Neuronal stem cell (in vitro differentiated cells): Measurements from ENCODE around the gene RBMS3.

Experiments
- DNase-seq: peaks from one replicate; pipeline ENCODE4 v3.0.0-alpha.2; 2013; ENCODE audit warnings: low spot score
- H2AFZ ChIP-seq: one replicate; pipeline ENCODE4 v1.6.1; 2013; ENCODE audit warnings: mild to moderate bottlenecking, low read length, inconsistent platforms
- H2AK5ac ChIP-seq: 2 replicates; pipeline ENCODE4 v1.6.1; 2013; ENCODE audit warnings: low read depth, mild to moderate bottlenecking, inconsistent platforms, low read length, moderate library complexity, mixed read lengths
- H2BK120ac ChIP-seq: 2 replicates; pipeline ENCODE4 v1.6.1; 2013; ENCODE audit warnings: low read depth, mild to moderate bottlenecking, inconsistent platforms, low read length, moderate library complexity, mixed read lengths
- H2BK12ac ChIP-seq: one replicate; pipeline ENCODE4 v1.6.1; 2013; ENCODE audit warnings: low read length, inconsistent platforms
- H2BK15ac ChIP-seq: 2 replicates; pipeline ENCODE4 v1.6.1; 2013; ENCODE audit warnings: mild to moderate bottlenecking, low read length, inconsistent platforms, mixed read lengths
- H2BK5ac ChIP-seq: one replicate; pipeline ENCODE4 v1.6.1; 2013; ENCODE audit warnings: inconsistent platforms, mild to moderate bottlenecking, low read length, moderate library complexity
- H3K14ac ChIP-seq: one replicate; pipeline ENCODE4 v1.6.1; 2013; ENCODE audit warnings: low read length, inconsistent platforms
- H3K18ac ChIP-seq: 2 replicates; pipeline ENCODE4 v1.6.1; 2013; ENCODE audit warnings: low read length, inconsistent platforms
- H3K23ac ChIP-seq: 2 replicates; pipeline ENCODE4 v1.6.1; 2013; ENCODE audit warnings: low read depth, mild to moderate bottlenecking, mixed read lengths, low read length, inconsistent platforms; ENCODE audit not compliant: poor library complexity
- H3K27ac ChIP-seq: replicated peaks from 3 replicates; pipeline ENCODE4 v1.5.1; 2013; ENCODE audit warnings: low read length, inconsistent platforms
- H3K27me3 ChIP-seq, 3 experiments: 2 replicates each; pipeline ENCODE4 v1.6.1; 2013; ENCODE audit warnings: low read length in 3 of 3, mild to moderate bottlenecking in 2 of 3, inconsistent platforms in 1 of 3, low read depth in 1 of 3, mixed read lengths in 1 of 3, moderate library complexity in 1 of 3; ENCODE audit not compliant: control insufficient read depth in 3 of 3, insufficient read depth in 3 of 3
- H3K36me3 ChIP-seq, 2 donors: replicated peaks in 1 of 2; 2 replicates each; pipeline ENCODE4 v1.6.1; 2013; ENCODE audit warnings: low read length in 2 of 2; ENCODE audit not compliant: control insufficient read depth in 2 of 2, insufficient read depth in 2 of 2
- H3K4ac ChIP-seq: 2 replicates; pipeline ENCODE4 v1.6.1; 2013; ENCODE audit warnings: inconsistent platforms, mild to moderate bottlenecking, low read length, moderate library complexity
- H3K4me1 ChIP-seq, 2 donors: 1 replicate in 1 of 2; 2 replicates in 1 of 2; pipeline ENCODE4 v1.6.1; 2013; ENCODE audit warnings: low read length in 2 of 2, low read depth in 1 of 2; ENCODE audit not compliant: control insufficient read depth in 2 of 2, insufficient read depth in 1 of 2
- H3K4me2 ChIP-seq: one replicate; pipeline ENCODE4 v1.6.1; 2013; ENCODE audit warnings: mild to moderate bottlenecking, low read length, inconsistent platforms; ENCODE audit not compliant: insufficient read depth, poor library complexity, severe bottlenecking
- H3K4me3 ChIP-seq, 2 donors: 2 replicates each; pipeline ENCODE4 v1.5.1; 2013; ENCODE audit warnings: low read length in 2 of 2, mild to moderate bottlenecking in 2 of 2, inconsistent platforms in 1 of 2, moderate library complexity in 1 of 2
- H3K79me1 ChIP-seq: one replicate; pipeline ENCODE4 v1.6.1; 2013; ENCODE audit warnings: low read depth, mild to moderate bottlenecking, inconsistent platforms, low read length, moderate library complexity
- H3K9ac ChIP-seq: one replicate; pipeline ENCODE4 v1.6.1; 2013; ENCODE audit warnings: mild to moderate bottlenecking, low read depth, low read length, inconsistent platforms; ENCODE audit not compliant: poor library complexity
- H3K9me3 ChIP-seq, 2 donors: replicated peaks in 1 of 2; 2 replicates each; pipeline versions ENCODE3 to v1.6.1; 2013; ENCODE audit warnings: low read length in 2 of 2, mild to moderate bottlenecking in 2 of 2, inconsistent platforms in 1 of 2, low read depth in 1 of 2, mixed read lengths in 1 of 2, moderate library complexity in 1 of 2; ENCODE audit not compliant: control insufficient read depth in 2 of 2, insufficient read depth in 1 of 2
- H4K8ac ChIP-seq: one replicate; pipeline ENCODE4 v1.6.1; 2013; ENCODE audit warnings: low read depth, mild to moderate bottlenecking, inconsistent platforms, low read length, moderate library complexity
- H4K91ac ChIP-seq: one replicate; pipeline ENCODE4 v1.6.1; 2013; ENCODE audit warnings: low read length, low read depth, mild to moderate bottlenecking, inconsistent platforms; ENCODE audit not compliant: poor library complexity
- WGBS, 2 donors: extraction: QIAGEN DNeasy Blood & Tissue Kit; methylation state at CpG; one replicate each; pipeline ENCODE4 v1.1.7; 2013; ENCODE audit warnings: missing lambda C conversion rate in 2 of 2, mixed read lengths in 1 of 2; ENCODE audit not compliant: insufficient read length in 2 of 2, insufficient replicate concordance in 1 of 2; ENCODE audit errors: extremely low coverage in 2 of 2; 5-methylcytosine and 5-hydroxymethylcytosine counted together

Gene RBMS3

GRCh38 chr3:29796808-29797207 lies 515.9 kb downstream of the RBMS3 start:
- Histone ChIP-seq H2AK5ac (no peak overlapping the region), H3K4me1 (no peaks in the 10 kb centered on the region), H3K23ac (no peak overlapping the region), H3K36me3 (no peaks in the 10 kb centered on the region), H2BK12ac (no peak overlapping the region), H3K18ac (no peak overlapping the region), H3K9ac (no peak overlapping the region), H3K14ac (no peak overlapping the region), H3K4me3 (no peak overlapping the region), H2BK120ac (no peak overlapping the region), H3K27ac (no peak overlapping the region), H3K4ac (no peak overlapping the region), H4K91ac (no peak overlapping the region), H2BK5ac (no peak overlapping the region), H3K79me1 (no peaks in the 10 kb centered on the region), H4K8ac (no peak overlapping the region), H3K4me2 (no peak overlapping the region), H3K27me3 (no peaks in the 10 kb centered on the region), H2BK15ac (no peak overlapping the region), H3K9me3 (no peaks in the 10 kb centered on the region), H2AFZ (no peak overlapping the region)
- no CpG with 5 or more reads among the region's 8 CpGs for WGBS, 2 donors
- DNase-seq, result no peak

GRCh38 chr3:29802057-29802456 lies 521.2 kb downstream of the RBMS3 start:
- Histone ChIP-seq H2AFZ (no peak overlapping the region), H3K27me3 (no peaks in the 10 kb centered on the region), H2BK12ac (no peak overlapping the region), H3K27ac (no peak overlapping the region), H3K4me3 (no peak overlapping the region), H3K9ac (no peak overlapping the region), H2AK5ac (no peak overlapping the region), H3K14ac (no peak overlapping the region), H3K36me3 (no peaks in the 10 kb centered on the region), H3K79me1 (no peaks in the 10 kb centered on the region), H3K4ac (no peak overlapping the region), H4K8ac (no peak overlapping the region), H3K23ac (no peak overlapping the region), H3K4me2 (no peak overlapping the region), H3K9me3 (no peaks in the 10 kb centered on the region), H3K4me1 (no peaks in the 10 kb centered on the region), H4K91ac (no peak overlapping the region), H2BK5ac (no peak overlapping the region), H3K18ac (no peak overlapping the region), H2BK15ac (no peak overlapping the region), H2BK120ac (no peak overlapping the region)
- WGBS, 2 donors, result no CpG with 5 or more reads among the region's 4 CpGs
- no peak for DNase-seq

GRCh38 chr3:29804044-29804443 lies 523.2 kb downstream of the RBMS3 start:
- Histone ChIP-seq H2BK12ac (no peak overlapping the region), H3K9ac (no peak overlapping the region), H3K23ac (no peak overlapping the region), H2BK15ac (no peak overlapping the region), H3K4ac (no peak overlapping the region), H2AK5ac (no peak overlapping the region), H4K8ac (no peak overlapping the region), H3K27ac (no peak overlapping the region), H3K18ac (no peak overlapping the region), H4K91ac (no peak overlapping the region), H2AFZ (no peak overlapping the region), H3K4me2 (no peak overlapping the region), H3K4me3 (no peak overlapping the region), H2BK120ac (no peak overlapping the region), H3K79me1 (no peaks in the 10 kb centered on the region), H3K36me3 (no peaks in the 10 kb centered on the region), H3K27me3 (no peaks in the 10 kb centered on the region), H3K14ac (no peak overlapping the region), H2BK5ac (no peak overlapping the region), H3K9me3 (no peaks in the 10 kb centered on the region), H3K4me1 (no peaks in the 10 kb centered on the region)
- no peak for DNase-seq

GRCh38 chr3:29805757-29806156 lies 524.9 kb downstream of the RBMS3 start:
- no peak overlapping the region for H2BK15ac ChIP-seq
- no peak overlapping the region for H4K91ac ChIP-seq
- no peaks in the 10 kb centered on the region for H3K9me3 ChIP-seq
- no peak overlapping the region for H3K27ac ChIP-seq
- H3K27me3 ChIP-seq, result no peaks in the 10 kb centered on the region
- no peak overlapping the region for H3K23ac ChIP-seq
- no peak overlapping the region for H2BK120ac ChIP-seq
- H3K4ac ChIP-seq, result no peak overlapping the region
- H3K14ac ChIP-seq, result no peak overlapping the region
- no peak overlapping the region for H2AK5ac ChIP-seq
- no peak overlapping the region for H2BK12ac ChIP-seq
- no peaks in the 10 kb centered on the region for H3K36me3 ChIP-seq
- H3K79me1 ChIP-seq, result no peaks in the 10 kb centered on the region
- no peak overlapping the region for H2BK5ac ChIP-seq
- DNase-seq, result no peak
- H4K8ac ChIP-seq, result no peak overlapping the region
- no peak overlapping the region for H3K9ac ChIP-seq
- no peak overlapping the region for H3K4me2 ChIP-seq
- no peaks in the 10 kb centered on the region for H3K4me1 ChIP-seq
- no peak overlapping the region for H3K4me3 ChIP-seq
- no CpG with 5 or more reads among the region's 1 CpG for WGBS, 2 donors
- H3K18ac ChIP-seq, result no peak overlapping the region
- no peak overlapping the region for H2AFZ ChIP-seq
